GM23338 (cell line): ENCODE measurements around the gene PHLDA3. TPM values are rescaled to one million over a fixed set of nuclear protein-coding genes. Genes with fewer than 3 reads are reported as not detected.

Source experiments
- ATAC-seq: fragments of 200-7000 bp; cut with Tn5 transposase; 3 replicates; pipeline ENCODE4 v1.9.1; 2020
- DNase-seq: peaks from one replicate; pipeline ENCODE4 v3.0.0-alpha.2; 2015; ENCODE audit warnings: low spot score
- H2AFZ ChIP-seq: fragments of 200-600 bp; sonication (generic); 2 replicates; pipeline ENCODE4 v1.8.0; 2016; ENCODE audit warnings: antibody characterized with exemption, mild to moderate bottlenecking, moderate library complexity
- H3F3A ChIP-seq: fragments of 200-600 bp; sonication (generic); replicated peaks from 2 replicates; pipeline ENCODE4 v1.8.0; 2017; ENCODE audit warnings: antibody characterized with exemption, mixed run types, low read depth
- H3K27ac ChIP-seq: fragments of 200-600 bp; sonication (generic); 2 replicates; pipeline ENCODE4 v1.6.1; 2016; ENCODE audit warnings: low read depth
- H3K27me3 ChIP-seq: fragments of 200-600 bp; sonication (generic); 2 replicates; pipeline ENCODE4 v1.8.0; 2016; ENCODE audit warnings: mild to moderate bottlenecking, mixed run types, moderate library complexity; ENCODE audit not compliant: insufficient read depth
- H3K36me3 ChIP-seq: fragments of 200-600 bp; sonication (generic); 2 replicates; pipeline ENCODE4 v1.8.0; 2016; ENCODE audit warnings: mild to moderate bottlenecking; ENCODE audit not compliant: insufficient read depth
- H3K4me1 ChIP-seq: fragments of 200-600 bp; sonication (generic); 2 replicates; pipeline ENCODE4 v1.8.0; 2016; ENCODE audit warnings: mild to moderate bottlenecking, moderate library complexity; ENCODE audit not compliant: insufficient read depth
- H3K4me2 ChIP-seq: fragments of 200-600 bp; sonication (generic); 2 replicates; pipeline ENCODE4 v1.7.1; 2017; ENCODE audit warnings: mixed run types
- H3K4me3 ChIP-seq: fragments of 200-600 bp; sonication (generic); 2 replicates; pipeline ENCODE4 v1.6.1; 2016; ENCODE audit warnings: mixed run types
- H3K79me2 ChIP-seq: fragments of 200-600 bp; sonication (generic); replicated peaks from 2 replicates; pipeline ENCODE4 v1.8.0; 2017; ENCODE audit warnings: mild to moderate bottlenecking; ENCODE audit not compliant: insufficient read depth
- H3K9me2 ChIP-seq: fragments of 200-600 bp; sonication (generic); 2 replicates; pipeline ENCODE4 v1.8.0; 2017; ENCODE audit not compliant: insufficient read depth
- H4K20me1 ChIP-seq: fragments of 200-600 bp; sonication (generic); replicated peaks from 2 replicates; pipeline ENCODE4 v1.8.0; 2017; ENCODE audit warnings: mild to moderate bottlenecking; ENCODE audit not compliant: insufficient read depth
- H3K27ac Mint-ChIP-seq: 2 replicates; pipeline ENCODE4 v1.8.0; 2020; ENCODE audit warnings: inconsistent platforms, mild to moderate bottlenecking, moderate library complexity, mixed read lengths
- H3K27me3 Mint-ChIP-seq: 3 replicates; pipeline ENCODE4 v1.8.0; 2022; ENCODE audit warnings: low read depth, mild to moderate bottlenecking, moderate library complexity, mixed read lengths, inconsistent platforms; ENCODE audit not compliant: insufficient read depth, poor library complexity
- H3K36me3 Mint-ChIP-seq: 3 replicates; pipeline ENCODE4 v1.8.0; 2021; ENCODE audit warnings: low read depth, mild to moderate bottlenecking, inconsistent platforms, moderate library complexity, mixed read lengths
- H3K4me1 Mint-ChIP-seq: 3 replicates; pipeline ENCODE4 v1.8.0; 2020; ENCODE audit warnings: mild to moderate bottlenecking, inconsistent platforms, mixed read lengths
- H3K4me3 Mint-ChIP-seq: 3 replicates; pipeline ENCODE4 v1.8.0; 2021; ENCODE audit warnings: moderate library complexity, mild to moderate bottlenecking, inconsistent platforms, mixed read lengths
- H3K9me3 Mint-ChIP-seq: 3 replicates; pipeline ENCODE4 v1.8.0; 2020; ENCODE audit warnings: moderate library complexity, mild to moderate bottlenecking, inconsistent platforms, mixed read lengths
- CREB1 ChIP-seq: fragments of 250-450 bp; sonication (Bioruptor Pico); IDR thresholded peaks from 2 replicates; pipeline ENCODE4 v1.5.0; 2020; ENCODE audit warnings: low read depth, mild to moderate bottlenecking, moderate library complexity
- EZH2 ChIP-seq: fragments of 200-600 bp; sonication (generic); IDR thresholded peaks from one replicate; pipeline ENCODE4 v1.8.0; 2017; ENCODE audit warnings: antibody characterized with exemption, mild to moderate bottlenecking, low read depth; ENCODE audit not compliant: unreplicated experiment
- EZH2phosphoT487 ChIP-seq: fragments of 200-600 bp; sonication (generic); IDR thresholded peaks from one replicate; pipeline ENCODE4 v1.8.1; 2018; ENCODE audit warnings: antibody characterized with exemption; ENCODE audit not compliant: unreplicated experiment
- JUNB ChIP-seq: IDR thresholded peaks from one replicate; pipeline ENCODE4 v1.6.1; 2016; ENCODE audit warnings: antibody characterized with exemption; ENCODE audit not compliant: unreplicated experiment
- NANOG ChIP-seq: IDR thresholded peaks from 2 replicates; pipeline ENCODE4 v1.6.1; 2016; ENCODE audit warnings: antibody characterized with exemption, borderline replicate concordance
- STAT1 ChIP-seq: IDR thresholded peaks from one replicate; pipeline ENCODE4 v1.6.1; 2016; ENCODE audit warnings: antibody characterized with exemption; ENCODE audit not compliant: unreplicated experiment
- ZNF114 ChIP-seq: fragments of 250-450 bp; sonication (Bioruptor Pico); IDR thresholded peaks from 2 replicates; pipeline ENCODE4 v1.5.0; 2020; ENCODE audit warnings: mild to moderate bottlenecking, moderate library complexity
- ZNF331 ChIP-seq: fragments of 250-450 bp; sonication (Bioruptor Pico); IDR thresholded peaks from 2 replicates; pipeline ENCODE4 v1.5.0; 2020; ENCODE audit warnings: low read depth, mild to moderate bottlenecking, moderate library complexity
- polyA plus RNA-seq: library from polyadenylated mRNA; unstranded; fragments of >200 nt; fragmentation: Nextera tagmentation; extraction: Ambion mirVana; gene quantifications from 2 replicates; pipeline ENCODE4 v1.2.1, GENCODE V29; 2016
- total RNA-seq: library from RNA; depleted of rRNA; stranded (reverse); fragments of >200 nt; shearing (Covaris generic); gene quantifications from 2 replicates; pipeline ENCODE4 v1.2.3, GENCODE V29; 2014
- TF ChIP-seq, protein P1 (sequence below): IDR thresholded peaks from 2 replicates; pipeline ENCODE4 v1.6.1; 2016; ENCODE audit warnings: antibody characterized with exemption
- TF ChIP-seq, protein P2 (sequence below), 2 experiments: fragments of 200-600 bp in 1 of 2; sonication (generic) in 1 of 2; conservative IDR thresholded peaks; 2 replicates each; pipeline versions ENCODE4 v1.5.1 to v1.6.1; 2016 to 2017; ENCODE audit warnings: antibody characterized with exemption in 2 of 2, low read depth in 2 of 2, mild to moderate bottlenecking in 2 of 2, moderate library complexity in 1 of 2
- TF ChIP-seq, protein P3 (sequence below): IDR thresholded peaks from one replicate; pipeline ENCODE4 v1.6.1; 2018; ENCODE audit warnings: antibody characterized with exemption; ENCODE audit not compliant: unreplicated experiment

The PHLDA3 gene
- total and polyA plus RNA-seq, 2 experiments from 2014 or later = 37.5 to 87.4 TPM

DNA sequence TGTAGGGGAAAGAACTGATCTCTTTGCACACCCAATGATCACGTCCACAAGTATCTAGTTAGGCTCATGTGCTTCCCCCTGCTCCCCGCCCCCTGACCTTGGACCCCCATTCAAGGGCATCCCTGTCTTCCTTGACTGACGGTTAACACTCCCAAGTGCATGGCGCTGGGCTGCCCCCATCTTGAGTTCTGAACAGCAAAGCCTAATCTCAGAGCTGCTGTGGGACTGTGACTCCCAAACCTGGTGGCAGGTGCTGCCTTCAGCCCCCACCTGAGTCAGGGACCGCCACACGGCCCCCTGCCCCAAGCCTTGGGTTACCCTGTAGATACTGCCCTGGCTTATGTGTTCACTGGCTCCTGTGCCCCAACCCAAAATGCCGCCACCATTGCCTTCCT lies 48.4 kb downstream of the PHLDA3 start (continued):
- TF ChIP-seq, protein P1, sequence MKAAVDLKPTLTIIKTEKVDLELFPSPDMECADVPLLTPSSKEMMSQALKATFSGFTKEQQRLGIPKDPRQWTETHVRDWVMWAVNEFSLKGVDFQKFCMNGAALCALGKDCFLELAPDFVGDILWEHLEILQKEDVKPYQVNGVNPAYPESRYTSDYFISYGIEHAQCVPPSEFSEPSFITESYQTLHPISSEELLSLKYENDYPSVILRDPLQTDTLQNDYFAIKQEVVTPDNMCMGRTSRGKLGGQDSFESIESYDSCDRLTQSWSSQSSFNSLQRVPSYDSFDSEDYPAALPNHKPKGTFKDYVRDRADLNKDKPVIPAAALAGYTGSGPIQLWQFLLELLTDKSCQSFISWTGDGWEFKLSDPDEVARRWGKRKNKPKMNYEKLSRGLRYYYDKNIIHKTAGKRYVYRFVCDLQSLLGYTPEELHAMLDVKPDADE = no peak
- no peak for TF ChIP-seq JUNB
- TF ChIP-seq, protein P2, sequence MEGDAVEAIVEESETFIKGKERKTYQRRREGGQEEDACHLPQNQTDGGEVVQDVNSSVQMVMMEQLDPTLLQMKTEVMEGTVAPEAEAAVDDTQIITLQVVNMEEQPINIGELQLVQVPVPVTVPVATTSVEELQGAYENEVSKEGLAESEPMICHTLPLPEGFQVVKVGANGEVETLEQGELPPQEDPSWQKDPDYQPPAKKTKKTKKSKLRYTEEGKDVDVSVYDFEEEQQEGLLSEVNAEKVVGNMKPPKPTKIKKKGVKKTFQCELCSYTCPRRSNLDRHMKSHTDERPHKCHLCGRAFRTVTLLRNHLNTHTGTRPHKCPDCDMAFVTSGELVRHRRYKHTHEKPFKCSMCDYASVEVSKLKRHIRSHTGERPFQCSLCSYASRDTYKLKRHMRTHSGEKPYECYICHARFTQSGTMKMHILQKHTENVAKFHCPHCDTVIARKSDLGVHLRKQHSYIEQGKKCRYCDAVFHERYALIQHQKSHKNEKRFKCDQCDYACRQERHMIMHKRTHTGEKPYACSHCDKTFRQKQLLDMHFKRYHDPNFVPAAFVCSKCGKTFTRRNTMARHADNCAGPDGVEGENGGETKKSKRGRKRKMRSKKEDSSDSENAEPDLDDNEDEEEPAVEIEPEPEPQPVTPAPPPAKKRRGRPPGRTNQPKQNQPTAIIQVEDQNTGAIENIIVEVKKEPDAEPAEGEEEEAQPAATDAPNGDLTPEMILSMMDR (conservative IDR thresholded peaks at IDR 0.05; ENCODE audit: low read depth in 2 of 2) = no peak
- TF ChIP-seq CREB1 (CRISPR knock-in tag) = no peak
- TF ChIP-seq EZH2phosphoT487 = no peak
- no peak for TF ChIP-seq STAT1
- no peak for TF ChIP-seq ZNF114 (CRISPR knock-in tag)
- TF ChIP-seq NANOG = no peak

DNA sequence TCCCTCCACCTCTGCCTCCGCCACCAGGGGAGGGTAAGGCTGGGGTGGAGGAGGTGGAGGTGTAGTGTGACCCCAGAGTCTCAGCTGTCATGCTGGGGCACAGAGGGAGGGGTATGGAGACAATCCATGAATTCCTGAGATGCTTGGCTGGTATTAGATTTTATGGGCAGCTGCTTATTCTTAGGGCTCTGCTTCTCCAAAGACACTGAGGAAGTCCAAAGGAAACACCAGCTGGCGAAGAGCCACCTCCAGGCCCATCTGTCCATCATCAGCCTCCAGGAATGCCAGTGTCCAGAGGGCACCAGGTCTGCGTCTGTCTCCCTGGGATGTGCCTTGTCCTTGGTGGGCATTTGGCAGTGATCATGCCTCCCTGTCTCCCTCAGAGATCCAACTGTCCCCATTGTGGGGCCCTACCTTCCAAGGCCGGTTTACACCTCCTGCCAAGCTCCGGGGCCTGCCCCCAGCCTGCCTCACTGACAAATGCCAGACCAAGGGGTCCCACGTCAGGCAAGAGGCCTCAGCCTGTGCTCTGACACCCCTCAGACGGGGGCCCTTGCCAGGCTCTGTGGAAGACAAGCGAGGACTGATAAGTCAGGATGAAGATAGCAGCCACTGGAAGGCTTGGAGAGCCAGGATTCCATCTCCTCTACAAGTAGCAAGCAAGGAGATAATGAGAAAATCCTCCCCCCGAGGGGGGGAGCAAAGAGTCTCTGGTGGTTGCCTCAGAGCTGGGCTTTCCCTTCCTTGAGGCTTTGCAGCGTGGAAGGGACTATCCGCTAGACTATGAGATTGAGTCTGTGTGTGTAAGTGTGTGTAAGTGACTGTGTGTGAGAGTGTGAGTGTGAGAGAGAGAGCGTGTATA lies 49.0 kb downstream of the PHLDA3 start:
- Histone ChIP-seq H3K4me3 (no peak overlapping the region), H3F3A (no peaks in the 10 kb centered on the region), H3K27ac (no peak overlapping the region), H2AFZ (no peak overlapping the region), H3K79me2 (no peaks in the 10 kb centered on the region), H3K4me2 (no peak overlapping the region), H4K20me1 (no peaks in the 10 kb centered on the region), H3K4me1 (no peaks in the 10 kb centered on the region), H3K36me3 (no peaks in the 10 kb centered on the region), H3K9me2 (no peaks in the 10 kb centered on the region), H3K27me3 (no peaks in the 10 kb centered on the region)
- no peaks in the 10 kb centered on the region for H3K36me3 Mint-ChIP-seq
- no peak for DNase-seq
- H3K4me3 Mint-ChIP-seq = no peak overlapping the region
- no peak overlapping the region; the same call in 1 of the 2 replicates for H3K27ac Mint-ChIP-seq
- peaks cover 8% of the 10 kb centered on the region for H3K27me3 Mint-ChIP-seq
- H3K4me1 Mint-ChIP-seq = peaks cover 15% of the 10 kb centered on the region
- H3K9me3 Mint-ChIP-seq = peaks cover 2% of the 10 kb centered on the region; the same call in 2 of the 3 replicates
- no peak for TF ChIP-seq ZNF331
- TF ChIP-seq NANOG = no peak
- TF ChIP-seq, protein P3, sequence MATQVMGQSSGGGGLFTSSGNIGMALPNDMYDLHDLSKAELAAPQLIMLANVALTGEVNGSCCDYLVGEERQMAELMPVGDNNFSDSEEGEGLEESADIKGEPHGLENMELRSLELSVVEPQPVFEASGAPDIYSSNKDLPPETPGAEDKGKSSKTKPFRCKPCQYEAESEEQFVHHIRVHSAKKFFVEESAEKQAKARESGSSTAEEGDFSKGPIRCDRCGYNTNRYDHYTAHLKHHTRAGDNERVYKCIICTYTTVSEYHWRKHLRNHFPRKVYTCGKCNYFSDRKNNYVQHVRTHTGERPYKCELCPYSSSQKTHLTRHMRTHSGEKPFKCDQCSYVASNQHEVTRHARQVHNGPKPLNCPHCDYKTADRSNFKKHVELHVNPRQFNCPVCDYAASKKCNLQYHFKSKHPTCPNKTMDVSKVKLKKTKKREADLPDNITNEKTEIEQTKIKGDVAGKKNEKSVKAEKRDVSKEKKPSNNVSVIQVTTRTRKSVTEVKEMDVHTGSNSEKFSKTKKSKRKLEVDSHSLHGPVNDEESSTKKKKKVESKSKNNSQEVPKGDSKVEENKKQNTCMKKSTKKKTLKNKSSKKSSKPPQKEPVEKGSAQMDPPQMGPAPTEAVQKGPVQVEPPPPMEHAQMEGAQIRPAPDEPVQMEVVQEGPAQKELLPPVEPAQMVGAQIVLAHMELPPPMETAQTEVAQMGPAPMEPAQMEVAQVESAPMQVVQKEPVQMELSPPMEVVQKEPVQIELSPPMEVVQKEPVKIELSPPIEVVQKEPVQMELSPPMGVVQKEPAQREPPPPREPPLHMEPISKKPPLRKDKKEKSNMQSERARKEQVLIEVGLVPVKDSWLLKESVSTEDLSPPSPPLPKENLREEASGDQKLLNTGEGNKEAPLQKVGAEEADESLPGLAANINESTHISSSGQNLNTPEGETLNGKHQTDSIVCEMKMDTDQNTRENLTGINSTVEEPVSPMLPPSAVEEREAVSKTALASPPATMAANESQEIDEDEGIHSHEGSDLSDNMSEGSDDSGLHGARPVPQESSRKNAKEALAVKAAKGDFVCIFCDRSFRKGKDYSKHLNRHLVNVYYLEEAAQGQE = no peak
- TF ChIP-seq EZH2 = no peak
- no peak for TF ChIP-seq CREB1 (CRISPR knock-in tag)
- no peak for ATAC-seq
